NCI-H146 (cell line): ENCODE measurements around the gene P2RY11.

ENCODE experiments used
- DNase-seq: peaks from one replicate; lab custom pipeline; 2025; lab: John Stamatoyannopoulos, UW

The P2RY11 gene

DNA sequence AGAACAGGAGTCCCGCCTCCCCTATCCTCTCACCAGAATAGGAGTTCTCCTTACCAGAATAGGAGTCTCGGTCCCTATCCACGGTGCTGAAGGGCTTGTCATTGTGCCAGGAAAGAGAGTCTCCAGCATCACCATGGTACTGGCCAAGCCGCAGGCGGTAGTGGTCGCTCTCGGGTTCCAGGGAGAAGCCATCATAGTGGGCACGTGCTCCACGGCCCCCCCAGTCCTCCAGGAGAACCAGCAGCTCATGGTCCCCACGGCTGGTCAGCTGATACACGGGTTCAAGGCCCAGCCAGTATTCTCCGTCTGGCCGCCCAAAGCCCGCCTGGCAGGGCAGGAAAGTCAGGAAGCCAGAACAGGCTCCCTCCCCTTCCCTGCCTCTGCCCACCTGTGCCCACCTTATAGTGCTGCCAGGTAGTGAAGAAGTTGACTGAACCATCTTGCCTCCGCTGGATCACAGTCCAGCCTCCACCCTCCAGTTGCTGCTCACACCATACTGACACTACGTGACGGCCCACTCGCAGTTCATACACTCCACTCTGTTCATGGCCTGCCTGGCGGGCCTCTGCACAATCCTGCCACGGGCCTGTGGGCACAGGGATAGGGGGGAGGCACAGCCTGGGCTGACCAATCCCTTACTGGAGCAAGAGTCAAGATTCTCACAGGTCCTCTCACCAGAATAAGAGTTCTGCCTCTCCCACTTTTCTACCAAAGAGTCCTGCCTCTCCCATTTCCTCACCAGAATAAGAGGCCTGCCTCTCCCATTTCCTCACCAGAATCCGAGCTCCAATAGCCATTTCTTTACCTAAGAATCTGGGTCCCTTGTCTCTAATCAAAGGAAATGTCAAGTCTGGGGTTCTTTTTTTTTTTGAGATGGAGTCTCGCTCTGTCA is 18.0 kb upstream of the P2RY11 start:
- DNase-seq: no peak

DNA sequence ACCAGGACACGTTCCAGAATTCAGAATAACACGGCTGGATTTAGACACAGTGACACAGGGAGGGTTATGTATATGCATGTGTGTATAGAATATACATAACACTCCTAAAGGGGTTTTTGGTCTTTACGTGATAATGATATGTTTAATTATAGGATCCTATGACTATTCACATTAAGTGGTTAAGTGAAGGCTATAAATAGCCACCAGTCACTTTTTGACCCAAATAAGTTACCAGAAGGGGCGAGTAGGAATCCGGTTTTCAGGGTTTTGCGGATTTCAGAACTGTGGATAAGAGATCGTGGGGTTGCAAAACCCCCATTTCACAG is 15.9 kb upstream of the P2RY11 start:
- no peak for DNase-seq

DNA sequence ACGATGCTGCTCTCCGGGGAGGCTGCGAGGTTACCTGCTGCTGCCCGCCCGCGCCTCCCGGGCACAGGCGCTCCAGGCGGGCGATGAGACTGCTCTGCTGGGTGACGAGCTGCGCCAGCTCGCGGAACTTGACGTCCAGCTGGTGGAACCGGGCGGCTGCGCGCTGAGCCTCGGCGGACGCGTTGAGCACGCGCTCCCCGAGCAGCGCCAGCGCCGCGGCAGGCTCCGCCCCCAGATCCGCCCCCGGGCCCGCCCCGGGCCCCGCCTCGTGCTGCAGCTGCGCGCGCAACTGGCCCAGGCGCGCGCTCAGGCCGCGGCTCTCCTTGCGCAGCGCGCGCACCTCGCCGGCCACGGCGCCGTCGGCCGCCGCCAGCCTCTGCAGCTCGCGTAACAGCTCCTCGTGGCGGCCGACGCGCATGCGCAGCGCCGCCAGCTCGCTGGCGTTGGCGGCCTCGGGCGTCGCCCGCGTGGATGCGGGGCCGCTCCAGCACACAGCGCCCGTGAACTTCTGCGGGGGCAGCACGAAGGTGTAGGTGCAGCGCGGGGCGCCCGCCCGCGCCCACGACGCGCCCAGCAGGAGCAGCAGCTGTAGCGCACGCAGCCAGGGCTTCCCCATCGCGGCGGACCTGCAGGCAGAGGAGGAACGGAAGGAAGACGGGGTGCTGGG is 15.4 kb upstream of the P2RY11 start:
- peak; percentile 93 for DNase-seq

DNA sequence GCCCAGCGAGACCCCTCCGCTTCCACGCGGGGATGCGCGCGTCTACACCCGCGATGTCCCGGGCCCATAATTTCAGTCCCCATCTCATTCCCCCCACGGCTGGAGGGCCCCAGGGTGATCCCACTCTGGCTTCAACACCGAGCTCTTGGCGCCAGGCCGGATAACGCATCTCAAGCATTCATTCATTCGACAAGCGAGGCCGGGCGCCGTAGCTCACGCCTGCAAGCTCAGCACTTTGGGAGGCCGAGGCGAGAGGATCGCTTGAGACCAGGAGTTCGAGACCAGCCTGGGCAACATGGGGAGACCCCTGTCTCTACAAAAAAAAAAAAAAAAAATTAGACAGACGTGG is 14.9 kb upstream of the P2RY11 start:
- no peak for DNase-seq

DNA sequence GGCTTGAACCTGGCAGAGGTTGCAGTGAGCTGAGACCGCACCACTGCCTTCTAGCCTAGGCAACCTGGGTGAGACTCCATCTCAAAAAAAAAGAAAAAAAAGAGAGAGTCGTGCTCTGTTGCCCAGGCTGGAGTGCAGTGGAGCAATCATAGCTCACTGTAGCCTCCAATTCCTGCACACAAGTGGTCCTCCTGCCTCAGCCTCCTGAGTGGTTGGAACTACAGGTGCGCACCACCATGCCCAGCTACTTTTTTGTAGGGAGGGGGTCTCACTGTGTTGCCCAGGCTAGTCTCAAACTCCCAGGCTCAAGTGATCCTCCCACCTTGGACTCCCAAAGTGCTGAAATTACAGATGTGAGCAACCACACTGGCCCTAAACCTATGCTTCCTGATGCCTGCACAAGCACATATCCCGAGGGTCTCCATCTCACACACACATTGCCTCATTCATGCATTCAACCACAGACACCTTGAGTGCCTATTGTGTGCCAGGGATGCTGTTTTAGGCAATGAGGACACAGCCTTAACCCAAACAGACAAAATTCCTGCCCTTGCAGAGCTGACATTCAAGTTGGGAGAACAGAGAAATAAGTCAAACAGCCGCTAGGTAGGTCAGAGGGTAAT is 11.2 kb upstream of the P2RY11 start:
- no peak for DNase-seq

DNA sequence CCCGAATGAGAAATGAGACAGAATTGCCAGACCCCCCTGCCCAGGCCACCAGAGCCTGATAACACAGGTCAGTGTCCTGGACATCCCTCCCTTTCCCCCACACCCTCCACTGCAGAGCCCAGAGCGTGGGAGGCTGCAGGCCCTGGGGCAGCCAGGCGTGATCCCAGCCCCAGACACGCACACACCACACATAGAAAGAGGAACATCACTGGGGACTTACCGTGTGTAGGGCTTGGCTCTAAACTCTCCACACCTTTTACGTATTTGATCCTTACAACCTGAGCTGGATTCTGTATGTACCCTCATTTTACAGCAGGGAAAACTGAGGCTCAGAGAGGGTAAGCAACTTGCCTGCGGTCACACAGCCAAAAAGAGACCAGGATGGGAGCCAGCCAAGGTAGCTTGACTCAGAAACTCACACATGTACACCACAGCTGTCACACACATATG is 8.7 kb upstream of the P2RY11 start:
- no peak for DNase-seq

DNA sequence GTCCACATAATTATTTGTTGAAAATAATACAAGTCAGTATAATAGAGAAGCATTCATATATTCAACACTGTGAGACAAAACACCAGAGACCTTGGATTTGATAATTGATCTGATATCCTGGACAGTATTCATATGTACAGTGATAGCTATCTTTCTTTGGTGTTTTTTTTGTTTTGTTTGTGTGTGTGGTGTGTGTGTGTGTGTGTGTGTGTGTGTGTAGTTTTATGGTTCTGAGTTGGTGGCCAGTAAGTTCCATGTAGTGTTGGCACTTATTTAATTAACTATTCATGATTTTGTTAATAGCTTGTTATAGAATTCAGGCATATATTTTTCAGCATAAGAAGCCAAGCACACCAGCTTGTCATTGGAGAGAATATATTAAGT is 7.4 kb upstream of the P2RY11 start:
- no peak for DNase-seq

DNA sequence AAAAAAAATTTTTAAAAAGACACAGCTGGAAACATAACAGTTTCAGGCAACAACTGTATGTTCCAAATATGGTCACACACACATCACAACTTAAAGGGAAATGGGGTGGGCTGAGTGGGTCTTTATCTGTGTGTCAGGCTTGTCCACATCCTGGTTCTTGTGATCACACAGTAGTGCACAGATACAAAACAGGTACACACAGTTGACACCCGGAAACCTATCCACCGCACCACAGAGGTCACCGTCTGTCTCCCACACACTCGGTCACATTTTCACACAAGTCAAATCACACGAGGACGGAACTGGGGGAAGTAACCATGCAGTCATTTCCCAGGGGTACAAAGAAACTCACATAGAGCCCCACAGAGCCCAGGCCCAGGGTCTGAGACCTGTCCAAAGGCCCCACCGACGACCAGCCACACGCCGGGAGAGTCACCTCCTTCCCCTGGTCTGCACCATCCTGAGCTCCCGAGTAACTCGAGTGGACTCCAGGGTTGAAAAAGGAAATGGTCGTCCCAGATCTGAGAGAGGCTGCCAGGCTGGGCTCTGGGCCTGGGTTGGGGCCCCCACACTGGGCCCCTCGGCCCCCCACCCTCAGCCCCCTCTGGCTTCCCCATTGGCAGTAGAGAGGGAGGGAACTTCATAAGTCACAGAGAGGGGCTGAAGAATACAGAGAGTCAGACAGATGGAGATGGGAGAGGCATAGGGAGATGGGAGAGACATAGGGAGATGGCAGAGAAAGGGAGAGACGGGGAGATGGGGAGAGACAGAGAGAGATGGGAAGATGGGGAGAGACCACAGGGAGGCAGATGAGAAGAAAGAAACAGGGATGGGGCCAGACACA is 6.6 kb upstream of the P2RY11 start:
- no peak for DNase-seq

DNA sequence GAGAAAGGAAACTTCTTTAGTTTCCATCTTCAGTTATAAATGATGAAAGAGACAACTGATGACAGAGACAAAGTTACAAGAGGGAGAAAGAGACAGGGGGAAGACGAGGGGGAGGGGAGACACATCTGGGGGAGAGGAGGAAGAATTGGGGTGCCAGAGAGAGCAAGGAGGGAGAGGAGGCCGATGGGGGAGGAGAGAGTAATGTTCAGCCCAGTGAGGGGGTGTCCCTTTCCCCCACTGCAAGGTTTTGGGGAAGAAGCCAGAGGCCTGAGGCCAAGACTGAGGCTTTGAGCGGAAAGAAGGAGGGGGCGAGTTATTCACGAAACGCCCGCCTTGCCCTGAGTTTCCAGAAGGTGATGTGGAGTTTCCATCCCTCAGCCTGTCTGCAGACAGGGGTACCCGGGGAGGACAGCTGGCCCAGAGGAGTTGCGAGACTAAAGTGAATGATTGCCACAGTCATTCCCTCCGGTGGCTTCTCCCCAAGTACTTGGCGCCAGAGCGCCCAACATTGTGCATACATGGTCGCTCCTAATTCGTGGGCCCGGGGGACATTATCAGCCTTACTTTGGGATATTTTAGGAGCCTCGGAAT is 5.9 kb upstream of the P2RY11 start:
- no peak for DNase-seq

DNA sequence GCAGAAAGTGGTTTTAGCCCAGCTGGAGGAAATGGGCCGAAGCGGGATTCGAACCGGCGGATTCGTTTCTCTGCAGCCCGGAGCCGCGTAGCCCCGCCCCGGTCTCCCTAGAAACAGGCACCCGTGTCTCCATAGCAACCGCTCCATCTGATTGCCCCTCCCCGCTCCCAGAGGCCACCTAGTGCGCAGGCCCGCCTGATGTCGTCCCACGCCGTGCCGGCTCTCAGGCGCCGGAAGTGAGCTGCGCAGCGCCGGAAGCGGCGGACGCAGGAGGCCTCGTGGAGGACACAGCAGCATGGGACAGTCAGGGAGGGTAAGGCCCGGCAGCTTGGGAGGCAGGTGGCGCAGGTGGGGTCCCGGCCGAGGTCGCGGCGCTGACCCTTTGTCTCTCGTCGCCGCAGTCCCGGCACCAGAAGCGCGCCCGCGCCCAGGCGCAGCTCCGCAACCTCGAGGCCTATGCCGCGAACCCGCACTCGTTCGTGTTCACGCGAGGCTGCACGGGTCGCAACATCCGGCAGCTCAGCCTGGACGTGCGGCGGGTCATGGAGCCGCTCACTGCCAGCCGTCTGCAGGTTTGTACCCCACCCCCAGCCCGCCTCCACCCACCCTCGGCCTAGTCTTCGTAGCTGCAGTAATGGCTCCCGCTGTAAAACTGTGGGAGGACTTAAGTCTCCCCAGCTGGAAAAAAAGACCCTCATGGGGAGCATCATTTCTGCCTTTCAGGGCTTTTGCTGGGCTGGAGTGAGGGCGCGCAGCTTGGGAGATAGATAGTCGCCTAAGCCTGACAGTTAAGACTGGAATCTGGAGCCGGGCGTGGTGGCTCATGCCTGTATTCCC is 5.2 kb upstream of the P2RY11 start, which contains the start of gene PPAN:
TSS of gene PPAN (plus strand) at position 263 of the 837 bp plus-strand sequence. CDS start at position 296, 33 bp downstream.
- DNase-seq: peak; percentile 96

DNA sequence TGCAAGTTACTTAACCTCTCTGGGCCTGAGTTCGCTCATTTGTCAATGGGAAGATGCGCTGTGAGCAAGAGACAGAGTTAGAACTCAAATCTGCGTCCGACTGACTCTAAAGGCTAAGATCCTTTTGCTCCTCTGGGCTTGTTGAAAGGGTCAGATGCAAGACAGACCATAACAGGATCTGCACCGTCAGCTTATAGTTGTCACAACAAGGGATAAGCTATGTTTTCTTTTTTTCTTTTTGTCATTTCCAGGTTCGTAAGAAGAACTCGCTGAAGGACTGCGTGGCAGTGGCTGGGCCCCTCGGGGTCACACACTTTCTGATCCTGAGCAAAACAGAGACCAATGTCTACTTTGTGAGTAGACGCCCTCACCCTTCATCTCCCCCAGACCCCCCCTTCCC is 4.2 kb upstream of the P2RY11 start:
- DNase-seq: no peak

DNA sequence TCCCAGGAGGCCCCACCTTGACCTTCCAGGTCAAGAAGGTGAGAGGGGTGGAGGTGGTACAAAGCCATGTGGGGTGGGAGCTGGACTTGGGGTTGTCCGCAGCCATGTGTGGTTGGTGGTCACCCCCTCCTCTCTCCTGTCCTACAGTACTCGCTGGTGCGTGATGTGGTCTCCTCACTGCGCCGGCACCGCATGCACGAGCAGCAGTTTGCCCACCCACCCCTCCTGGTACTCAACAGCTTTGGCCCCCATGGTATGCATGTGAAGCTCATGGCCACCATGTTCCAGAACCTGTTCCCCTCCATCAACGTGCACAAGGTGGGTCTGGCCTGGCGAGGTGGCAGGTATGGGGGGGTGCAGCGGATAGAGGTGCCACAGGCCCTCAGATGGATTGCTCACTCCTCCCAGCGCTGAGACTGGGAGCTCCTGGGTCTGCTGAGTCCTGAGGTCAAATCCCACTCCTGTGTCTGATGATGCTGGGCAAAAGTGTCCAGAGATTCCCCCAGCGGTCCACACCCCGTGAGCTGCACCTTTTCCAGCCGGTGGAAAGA is 3.6 kb upstream of the P2RY11 start:
- DNase-seq: no peak

DNA sequence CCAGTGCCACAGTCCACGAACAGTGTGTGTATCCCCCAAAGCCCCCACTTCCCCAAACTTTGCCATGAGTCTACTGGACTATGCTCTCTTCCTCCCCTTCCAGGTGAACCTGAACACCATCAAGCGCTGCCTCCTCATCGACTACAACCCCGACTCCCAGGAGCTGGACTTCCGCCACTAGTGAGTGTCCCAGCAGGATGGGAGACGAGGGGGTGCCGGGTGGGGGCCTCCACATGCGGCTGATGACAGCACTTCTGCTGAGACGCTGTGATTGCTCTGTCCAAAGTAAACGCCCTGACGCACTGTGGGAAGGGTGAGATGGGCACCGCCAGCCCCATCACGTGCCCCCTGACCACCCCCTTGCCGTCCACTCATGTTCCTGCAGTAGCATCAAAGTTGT is 2.0 kb upstream of the P2RY11 start:
- DNase-seq: no peak

DNA sequence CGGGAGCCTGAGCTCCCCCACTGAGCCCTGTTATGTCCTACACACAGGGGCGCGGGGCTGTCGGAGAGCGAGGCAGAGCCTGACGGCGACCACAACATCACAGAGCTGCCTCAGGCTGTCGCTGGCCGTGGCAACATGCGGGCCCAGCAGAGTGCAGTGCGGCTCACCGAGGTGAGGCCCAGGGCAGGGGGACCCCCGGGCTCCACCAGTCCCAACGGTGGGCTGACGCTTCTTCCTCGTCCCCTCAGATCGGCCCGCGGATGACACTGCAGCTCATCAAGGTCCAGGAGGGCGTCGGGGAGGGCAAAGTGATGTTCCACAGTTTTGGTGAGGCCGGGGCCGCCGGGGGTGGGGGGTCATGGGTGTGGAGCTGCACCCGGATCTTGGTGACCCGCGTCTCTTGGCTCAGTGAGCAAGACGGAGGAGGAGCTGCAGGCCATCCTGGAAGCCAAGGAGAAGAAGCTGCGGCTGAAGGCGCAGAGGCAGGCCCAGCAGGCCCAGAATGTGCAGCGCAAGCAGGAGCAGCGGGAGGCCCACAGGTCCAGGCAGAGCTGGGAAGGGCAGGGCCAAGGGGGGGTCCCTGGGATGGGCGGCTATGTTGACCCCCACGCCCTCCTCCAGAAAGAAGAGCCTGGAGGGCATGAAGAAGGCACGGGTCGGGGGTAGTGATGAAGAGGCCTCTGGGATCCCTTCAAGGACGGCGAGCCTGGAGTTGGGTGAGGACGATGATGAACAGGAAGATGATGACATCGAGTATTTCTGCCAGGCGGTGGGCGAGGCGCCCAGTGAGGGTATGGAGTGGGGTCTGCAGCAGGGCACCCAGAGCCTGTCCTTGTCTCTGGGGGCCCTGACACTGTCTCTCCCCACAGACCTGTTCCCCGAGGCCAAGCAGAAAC is 1.2 kb upstream of the P2RY11 start:
- DNase-seq: no peak

DNA sequence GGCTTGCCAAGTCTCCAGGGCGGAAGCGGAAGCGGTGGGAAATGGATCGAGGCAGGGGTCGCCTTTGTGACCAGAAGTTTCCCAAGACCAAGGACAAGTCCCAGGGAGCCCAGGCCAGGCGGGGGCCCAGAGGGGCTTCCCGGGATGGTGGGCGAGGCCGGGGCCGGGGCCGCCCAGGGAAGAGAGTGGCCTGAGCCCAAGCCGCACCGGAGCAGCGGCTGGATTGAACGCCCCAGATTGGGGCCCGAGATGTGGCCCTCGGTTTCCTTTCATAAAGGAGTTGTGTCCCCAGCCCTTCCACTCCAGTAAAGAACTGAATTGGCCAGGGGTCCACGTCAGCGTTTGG is 548 bp upstream of the P2RY11 start:
- no peak for DNase-seq

DNA sequence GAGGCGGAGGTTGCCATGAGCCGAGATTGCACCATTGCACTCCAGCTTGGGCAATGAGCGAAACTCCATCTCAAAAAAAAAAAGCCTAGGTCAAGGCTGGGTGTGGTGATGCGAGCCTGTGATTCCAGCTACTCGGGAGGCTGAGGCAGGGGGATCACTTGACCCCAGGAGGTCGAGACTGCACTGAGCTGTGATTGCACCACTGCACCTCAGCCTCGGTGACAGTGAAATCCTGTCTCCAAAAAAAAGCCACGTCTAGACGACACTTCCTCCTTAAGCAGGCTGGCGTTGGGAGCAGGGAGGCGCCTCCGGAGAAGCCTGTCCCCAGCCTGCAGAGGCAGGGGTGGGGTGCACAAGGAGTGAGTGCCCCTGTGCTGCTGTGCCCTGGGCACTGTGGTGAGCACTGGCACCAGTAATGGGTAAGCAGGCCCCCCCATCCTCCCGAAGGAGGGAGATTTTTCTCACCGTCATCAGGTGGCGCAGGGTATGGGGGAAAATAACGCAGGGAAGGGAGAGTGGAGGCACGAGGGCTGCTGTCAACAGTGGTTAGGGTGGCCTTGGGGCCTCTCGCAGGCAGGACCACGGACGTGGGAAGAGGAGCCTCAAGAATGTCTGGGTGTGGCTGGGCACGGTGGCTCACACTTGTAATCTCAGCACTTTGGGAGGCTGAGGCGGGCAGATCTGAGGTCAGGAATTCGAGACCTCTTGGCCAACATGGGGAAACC is 706 bp downstream of the P2RY11 start:
- no peak for DNase-seq

DNA sequence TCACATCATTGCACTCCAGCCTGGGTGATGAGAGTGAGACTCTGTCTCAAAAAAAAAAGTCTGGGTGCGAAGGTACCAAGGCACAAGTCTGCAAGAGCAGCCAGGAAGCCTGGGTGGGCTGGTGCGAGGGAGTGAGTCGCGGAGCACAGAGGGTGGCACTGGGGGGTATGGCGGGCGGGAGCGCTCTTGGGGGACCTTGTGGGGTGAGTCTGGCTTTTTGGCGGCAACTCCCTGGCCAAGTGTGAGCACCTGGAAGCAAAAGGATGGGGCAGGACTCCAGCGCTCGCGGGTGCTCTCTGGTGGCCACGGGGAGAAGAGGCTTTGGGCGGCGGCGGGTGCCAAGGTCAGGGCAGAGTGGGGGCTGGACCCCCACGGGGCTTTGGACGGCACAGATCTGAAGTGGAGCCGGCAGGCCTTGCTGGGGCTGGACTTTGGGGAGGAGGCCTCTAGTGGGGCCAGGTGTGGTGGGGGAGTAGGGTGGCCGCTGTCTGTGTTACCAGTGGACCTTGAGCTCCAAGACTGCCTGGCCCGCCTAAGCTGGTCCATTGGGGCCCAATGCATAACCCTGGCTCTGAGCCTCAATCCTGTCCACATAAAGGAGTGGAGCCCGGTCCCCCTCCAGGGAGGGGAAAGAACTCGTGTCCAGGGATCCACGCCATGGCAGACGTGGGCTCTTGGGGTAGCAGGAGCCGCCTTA is 1.6 kb downstream of the P2RY11 start:
- peak; percentile 32 for DNase-seq

DNA sequence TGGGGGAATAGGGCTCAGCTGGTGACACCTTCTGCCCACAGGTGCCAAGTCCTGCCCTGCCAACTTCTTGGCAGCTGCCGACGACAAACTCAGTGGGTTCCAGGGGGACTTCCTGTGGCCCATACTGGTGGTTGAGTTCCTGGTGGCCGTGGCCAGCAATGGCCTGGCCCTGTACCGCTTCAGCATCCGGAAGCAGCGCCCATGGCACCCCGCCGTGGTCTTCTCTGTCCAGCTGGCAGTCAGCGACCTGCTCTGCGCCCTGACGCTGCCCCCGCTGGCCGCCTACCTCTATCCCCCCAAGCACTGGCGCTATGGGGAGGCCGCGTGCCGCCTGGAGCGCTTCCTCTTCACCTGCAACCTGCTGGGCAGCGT is 2.1 kb downstream of the P2RY11 start:
- DNase-seq: peak; percentile 29
